ENCODE data around the gene MKI67.
"Not testable (repeated sequence)": the region's sequence is repeated elsewhere in the genome, so short reads cannot be mapped to it uniquely, and the experiment has no call there.

The MKI67 gene

DNA sequence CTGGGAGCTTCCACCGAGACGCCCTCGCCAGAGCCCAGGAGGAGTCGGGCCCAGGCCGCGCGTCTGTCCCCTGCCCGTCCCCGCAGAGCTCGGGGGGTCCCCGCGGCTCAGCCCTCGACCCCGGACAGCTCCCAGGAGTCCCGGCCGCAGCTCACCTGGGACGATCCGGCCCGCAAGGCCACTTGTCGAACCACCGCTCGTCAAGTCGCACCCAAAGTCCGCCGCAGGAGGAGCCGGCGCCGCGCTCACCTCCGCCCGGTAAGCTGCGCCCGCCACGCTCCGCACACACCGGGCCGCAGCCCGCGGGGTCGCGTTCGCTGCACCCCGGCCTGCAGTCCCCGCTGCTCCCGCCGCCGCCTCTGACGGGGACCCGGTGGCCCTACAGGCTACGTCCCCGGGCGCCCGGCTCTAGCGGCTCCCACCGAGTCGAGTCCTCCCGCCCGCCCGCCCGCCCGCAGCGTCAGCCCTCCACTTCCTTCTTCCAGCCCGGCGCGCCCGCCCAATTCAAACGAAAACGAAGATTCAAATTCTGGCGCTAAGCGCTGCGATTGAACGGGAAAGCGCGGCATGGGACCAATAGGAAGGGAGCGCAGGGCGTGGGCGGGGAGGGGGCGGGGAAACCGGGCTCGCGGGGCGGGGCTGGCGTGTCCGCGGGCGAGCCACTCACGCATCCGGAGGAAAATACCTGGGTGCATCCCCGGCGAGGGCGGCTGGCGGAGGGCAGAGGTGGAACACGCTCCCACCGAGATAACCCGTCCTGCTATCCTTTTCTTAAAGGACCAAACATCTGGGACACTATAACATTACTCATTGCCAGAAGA is at the start of gene MKI67:
Gene MKI67 (minus strand): TSS at position 480 of the 821 bp plus-strand sequence. CDS start 756 bp downstream, outside the sequence.
- peak; percentile 71 for DNase-seq (ENCODE audit: low read depth)

- no peak for DNase-seq (ENCODE audit: low read depth)
These were observed 48.6 kb upstream of the MKI67 start for GRCh38 chr10:128174581-128175559.

GRCh38 chr10:128173386-128173785 is 47.2 kb upstream of the MKI67 start:
- no peak for DNase-seq (ENCODE audit: low read depth)

DNA sequence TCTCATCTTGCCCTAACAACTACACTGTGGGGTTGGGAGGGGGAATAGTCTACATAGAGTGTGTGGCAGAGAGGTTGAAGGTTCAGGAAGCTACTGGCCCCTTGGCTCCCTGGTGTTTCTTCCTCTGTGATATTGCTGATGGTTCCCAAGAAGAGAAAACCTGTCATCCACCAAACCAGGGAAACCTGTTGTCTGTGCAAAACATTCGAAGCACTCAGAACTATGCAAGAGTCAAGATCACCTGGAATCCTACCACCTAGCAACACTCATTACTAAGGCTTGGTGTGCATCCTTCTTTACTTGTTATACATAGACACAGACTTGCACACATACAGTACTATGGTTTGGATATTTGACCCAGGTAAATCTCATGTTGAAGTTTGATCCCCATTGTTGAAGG is 46.5 kb upstream of the MKI67 start:
- no peak for DNase-seq (ENCODE audit: low read depth)

DNA sequence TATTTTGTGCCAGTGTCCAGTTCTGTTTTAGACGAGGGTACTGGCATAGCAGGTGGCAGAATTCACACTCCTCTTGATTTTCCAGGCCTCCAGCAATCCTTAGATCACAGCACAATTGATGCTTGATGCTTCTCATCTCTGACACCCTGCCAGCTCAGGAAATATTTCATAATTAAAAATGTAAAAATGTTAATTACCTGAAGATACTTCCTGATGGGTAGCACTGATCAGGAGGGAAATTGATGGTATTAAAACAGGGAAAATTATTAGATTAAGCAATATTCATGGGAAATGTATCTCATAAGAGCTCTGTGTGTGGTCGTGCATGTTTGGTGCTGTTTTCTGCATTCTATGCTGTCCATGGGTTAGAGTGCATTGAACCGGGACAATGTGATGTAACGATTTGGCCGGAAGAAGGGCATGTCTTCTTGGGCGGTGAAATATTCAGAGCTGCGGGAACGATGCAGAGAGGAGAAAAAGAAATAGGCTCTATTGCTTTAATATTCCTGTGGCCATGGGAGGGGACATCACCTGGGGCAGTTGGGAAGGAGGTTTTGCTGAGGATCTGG is 43.7 kb upstream of the MKI67 start:
- DNase-seq (ENCODE audit: low read depth): no peak

GRCh38 chr10:128167926-128168520 is 41.8 kb upstream of the MKI67 start:
- DNase-seq (ENCODE audit: low read depth): no peak

GRCh38 chr10:128167123-128167522 is 40.9 kb upstream of the MKI67 start:
- not testable (repeated sequence) for DNase-seq (ENCODE audit: low read depth)

DNA sequence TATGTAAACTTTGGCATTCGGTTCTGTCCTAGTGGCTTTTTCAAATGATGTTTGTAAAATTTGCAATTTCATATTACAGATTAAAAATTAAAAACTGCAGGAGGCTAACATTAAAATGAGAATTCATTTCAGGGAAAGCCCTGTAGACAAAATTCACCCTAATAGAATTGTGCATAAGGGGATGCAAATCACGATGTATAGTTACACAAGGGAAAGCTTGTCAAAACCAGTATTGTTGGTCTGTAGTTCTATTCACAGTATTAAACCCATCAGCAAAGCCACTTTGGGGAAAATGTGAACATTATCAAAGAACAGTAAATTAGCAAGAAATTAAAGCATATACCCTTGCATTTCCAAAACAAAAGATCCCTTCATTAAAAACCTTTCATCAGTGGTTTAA is 39.9 kb upstream of the MKI67 start:
- no peak for DNase-seq (ENCODE audit: low read depth)

DNA sequence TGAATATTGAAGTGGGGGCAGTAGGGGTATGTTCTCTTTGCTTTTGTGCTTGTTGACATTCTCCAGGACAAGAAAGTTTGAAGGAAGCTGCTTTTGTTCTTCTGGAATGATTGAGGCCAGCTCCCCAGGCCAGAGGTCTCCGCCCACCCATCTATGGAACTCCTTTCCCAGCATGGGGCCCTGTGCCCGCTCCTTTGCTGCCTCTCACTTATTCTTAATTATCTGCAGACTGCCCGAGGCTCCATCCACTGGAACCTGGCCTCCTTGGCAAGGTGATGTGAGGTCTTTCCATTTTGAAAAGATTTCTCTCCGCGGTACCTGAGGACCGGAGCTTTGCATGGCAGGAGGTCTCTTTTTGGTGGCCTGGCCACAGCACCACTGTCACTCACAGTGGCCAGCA is 39.3 kb upstream of the MKI67 start:
- no peak for DNase-seq (ENCODE audit: low read depth)

DNA sequence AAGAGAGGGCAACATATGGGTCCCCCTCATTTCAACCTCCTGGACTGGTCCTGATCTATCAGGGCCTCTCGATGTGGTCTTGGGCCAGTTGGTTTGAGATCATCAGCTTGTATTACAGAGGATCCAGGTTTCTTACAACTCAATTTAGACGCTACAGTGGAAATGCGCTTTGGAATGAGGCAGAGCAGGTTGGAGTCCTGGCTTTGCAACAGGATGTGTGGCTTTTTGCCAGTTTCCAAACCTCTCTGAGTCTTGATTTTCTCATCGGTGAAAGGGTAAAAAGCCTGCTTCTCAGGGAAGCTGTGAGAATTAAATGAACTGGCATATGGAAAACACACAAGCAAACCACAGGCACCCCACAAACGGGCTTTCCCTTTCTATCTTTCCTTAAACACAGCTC is 37.5 kb upstream of the MKI67 start:
- DNase-seq (ENCODE audit: low read depth): no peak

DNA sequence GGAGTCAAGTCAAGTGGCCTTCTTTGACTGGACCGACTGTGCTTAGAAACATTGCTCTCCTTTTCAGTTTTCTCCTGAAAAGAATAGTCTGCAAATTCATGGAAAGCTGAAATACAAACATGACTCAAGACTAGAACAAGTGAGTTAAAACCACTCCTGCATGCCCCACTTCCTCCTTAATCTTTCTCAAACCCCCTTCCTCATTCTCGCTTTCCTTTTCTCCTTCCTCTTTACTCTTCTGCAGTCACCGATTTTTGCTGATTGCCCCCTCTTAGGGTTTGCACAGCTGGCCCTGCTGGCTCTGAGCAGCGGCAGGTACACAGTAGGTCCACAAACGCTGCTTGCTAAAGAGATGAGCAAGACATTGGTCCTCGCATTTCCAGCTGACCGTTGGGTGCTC is 34.8 kb upstream of the MKI67 start:
- no peak for DNase-seq (ENCODE audit: low read depth)

DNA sequence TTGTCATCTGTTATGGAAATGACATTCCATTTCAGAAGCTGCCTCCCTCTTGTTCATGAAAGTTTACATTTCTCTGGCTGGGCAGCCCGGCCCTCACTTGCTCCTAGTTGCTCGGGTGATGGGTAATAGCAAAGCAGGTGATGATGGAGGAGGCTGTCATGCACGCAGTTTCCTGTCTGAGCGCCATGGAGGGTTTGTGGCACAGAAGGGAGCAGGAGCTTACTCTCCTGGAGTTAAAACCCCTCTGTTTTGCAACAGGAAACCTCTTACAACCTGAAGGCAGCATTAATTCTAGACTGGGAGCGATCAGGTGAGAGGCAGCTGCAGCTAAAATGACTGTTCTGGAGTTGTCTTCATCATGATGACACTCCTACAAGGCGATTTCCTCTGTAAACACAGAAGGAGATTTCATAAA is 34.1 kb upstream of the MKI67 start:
- DNase-seq (ENCODE audit: low read depth): no peak

GRCh38 chr10:128158021-128158795 is 32.0 kb upstream of the MKI67 start:
- no peak for DNase-seq (ENCODE audit: low read depth)

DNA sequence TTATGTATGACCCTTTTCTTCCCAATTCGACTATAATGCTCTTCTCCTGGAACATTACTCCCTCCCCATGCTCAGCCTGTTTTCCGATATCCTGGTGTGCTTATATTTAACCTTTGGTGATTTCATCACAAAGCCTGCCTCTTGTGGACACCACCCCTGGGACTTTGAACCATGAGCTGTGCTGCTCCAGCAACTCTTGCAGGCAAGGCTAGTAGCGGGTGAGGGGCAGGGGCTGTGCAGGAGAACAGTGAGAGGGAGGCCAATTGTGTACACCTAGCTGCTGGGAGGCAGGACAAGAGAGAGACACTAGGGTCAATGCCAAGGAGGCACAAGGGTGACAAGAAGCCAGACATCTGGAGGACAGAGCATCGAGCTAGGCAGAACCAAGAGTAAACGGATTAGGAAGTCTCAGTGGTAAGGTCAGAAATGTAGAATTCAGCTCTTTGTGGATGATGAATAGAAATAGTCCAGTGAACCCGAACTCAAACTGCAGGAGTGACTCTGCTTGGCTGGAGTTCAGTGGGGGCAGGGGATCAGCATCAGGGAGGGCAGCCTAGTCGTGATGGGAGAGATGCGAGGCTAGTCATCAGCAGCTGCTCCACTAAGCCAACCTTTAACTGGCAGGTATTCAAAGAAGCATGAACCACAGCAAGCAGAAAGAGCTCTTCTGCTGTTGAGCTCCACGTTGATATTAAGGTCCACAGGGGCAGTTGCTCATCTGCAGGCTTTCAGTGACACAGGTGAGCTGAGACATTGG is 31.0 kb upstream of the MKI67 start:
- DNase-seq (ENCODE audit: low read depth): no peak

- no peak for DNase-seq (ENCODE audit: low read depth)
These were observed 26.7 kb upstream of the MKI67 start for GRCh38 chr10:128152741-128153580.

- DNase-seq (ENCODE audit: low read depth): no peak
These were observed 24.8 kb upstream of the MKI67 start for GRCh38 chr10:128151031-128151430.

DNA sequence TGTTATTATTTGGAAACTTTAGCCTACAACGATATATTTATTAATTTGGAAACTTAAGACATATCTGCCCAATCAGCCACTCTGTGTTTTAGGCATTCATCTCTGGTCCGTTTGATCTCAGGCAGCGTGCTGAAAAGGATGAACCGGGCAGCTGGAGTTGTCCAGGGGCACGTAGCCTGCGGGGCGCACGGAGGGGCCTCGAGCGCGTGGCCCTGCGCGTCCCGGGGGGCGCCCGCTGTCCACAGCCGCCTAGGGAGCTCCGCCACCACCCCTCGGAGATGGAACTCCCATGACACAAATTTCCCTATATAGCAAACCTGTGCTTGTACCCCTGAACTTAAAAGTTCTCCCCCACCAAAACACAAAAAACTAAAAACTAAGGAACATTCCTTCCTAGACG is 24.3 kb upstream of the MKI67 start:
- DNase-seq (ENCODE audit: low read depth): no peak

GRCh38 chr10:128150045-128150493 is 23.8 kb upstream of the MKI67 start:
- DNase-seq (ENCODE audit: low read depth): peak; percentile 45

DNA sequence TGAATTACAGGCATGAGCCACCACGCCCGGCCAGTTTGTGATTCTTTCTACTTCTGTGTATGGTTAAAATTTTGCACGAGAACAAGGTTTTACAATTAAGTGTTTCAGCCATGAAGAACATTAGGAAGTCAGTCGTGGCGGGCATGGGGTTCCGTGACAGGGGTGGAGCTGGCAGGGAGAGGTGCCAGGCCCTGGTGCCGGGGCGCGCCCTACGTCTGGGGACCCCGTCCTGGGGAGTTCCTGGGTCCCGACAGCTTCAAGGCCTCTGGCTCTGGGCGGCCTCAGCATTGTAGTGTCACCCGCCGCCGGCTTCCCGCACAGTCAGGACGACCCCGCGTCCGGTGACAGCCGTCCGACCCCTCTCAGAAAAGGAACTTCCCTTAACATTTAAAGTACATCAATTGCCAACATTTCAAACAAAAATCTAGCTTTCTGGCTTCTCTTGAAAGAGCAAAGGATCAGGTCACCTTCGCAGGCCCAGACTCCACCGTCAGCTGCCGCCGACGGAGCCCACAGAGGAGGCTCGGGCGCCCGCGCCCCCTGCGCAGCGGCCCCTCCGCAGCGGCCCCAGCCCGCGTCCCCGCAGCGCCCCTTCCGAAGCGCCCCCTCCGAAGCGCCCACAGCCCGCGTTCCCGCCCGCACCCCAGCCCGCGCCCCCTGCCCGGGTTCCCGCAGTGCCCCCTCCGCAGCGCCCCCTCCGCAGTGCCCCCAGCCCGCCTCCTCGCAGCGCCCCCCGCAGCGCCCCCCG is 23.2 kb upstream of the MKI67 start:
- no peak for DNase-seq (ENCODE audit: low read depth)
